Parathyroid adenoma (tissue), 2 donors: ENCODE results near the gene MEIS2.

Experiments used
- H2AFZ ChIP-seq: fragments of 300-600 bp; sonication (generic); one replicate; pipeline ENCODE4 v1.7.0; 2017; ENCODE audit warnings: antibody characterized with exemption, mild to moderate bottlenecking
- H3K27ac ChIP-seq: fragments of 300-600 bp; sonication (generic); one replicate; pipeline ENCODE4 v1.7.0; 2017
- H3K27me3 ChIP-seq: fragments of 300-600 bp; sonication (generic); one replicate; pipeline ENCODE4 v1.7.0; 2017; ENCODE audit warnings: low read length; ENCODE audit not compliant: control insufficient read depth, insufficient read depth
- H3K36me3 ChIP-seq: fragments of 300-600 bp; sonication (generic); one replicate; pipeline ENCODE4 v1.7.0; 2017; ENCODE audit warnings: low read length; ENCODE audit not compliant: control insufficient read depth, insufficient read depth
- H3K4me1 ChIP-seq: fragments of 300-600 bp; sonication (generic); one replicate; pipeline ENCODE4 v1.7.0; 2017; ENCODE audit warnings: control low read depth
- H3K4me2 ChIP-seq: fragments of 300-600 bp; sonication (generic); one replicate; pipeline ENCODE4 v1.7.0; 2017; ENCODE audit warnings: low read length
- H3K4me3 ChIP-seq: fragments of 300-600 bp; sonication (generic); one replicate; pipeline ENCODE4 v1.7.0; 2017; ENCODE audit warnings: low read depth, low read length
- H3K79me2 ChIP-seq: fragments of 300-600 bp; sonication (generic); one replicate; pipeline ENCODE4 v1.7.0; 2017; ENCODE audit warnings: control low read depth
- H3K9ac ChIP-seq: fragments of 300-600 bp; sonication (generic); one replicate; pipeline ENCODE4 v1.7.0; 2017; ENCODE audit warnings: mild to moderate bottlenecking
- H3K9me3 ChIP-seq: fragments of 300-600 bp; sonication (generic); one replicate; pipeline ENCODE4 v1.7.0; 2017; ENCODE audit warnings: low read length; ENCODE audit not compliant: control insufficient read depth
- CTCF ChIP-seq: fragments of 300-600 bp; sonication (generic); IDR thresholded peaks from one replicate; pipeline ENCODE4 v1.7.0; 2017; ENCODE audit warnings: antibody characterized with exemption, mild to moderate bottlenecking
- donor health status: primary hyperparathyroidism.

The MEIS2 gene

GRCh38 chr15:36978625-36979024 lies 121.7 kb downstream of the MEIS2 start:
- Histone ChIP-seq H2AFZ (no peak overlapping the region), H3K4me3 (no peak overlapping the region), H3K27ac (no peak overlapping the region), H3K9ac (no peak overlapping the region), H3K9me3 (no peaks in the 10 kb centered on the region), H3K27me3 (no peaks in the 10 kb centered on the region), H3K4me2 (no peak overlapping the region), H3K79me2 (no peaks in the 10 kb centered on the region), H3K4me1 (no peaks in the 10 kb centered on the region), H3K36me3 (no peaks in the 10 kb centered on the region)
- TF ChIP-seq CTCF, result no peak

GRCh38 chr15:36978126-36978525 lies 122.2 kb downstream of the MEIS2 start:
- H3K9me3 ChIP-seq, result no peaks in the 10 kb centered on the region
- no peaks in the 10 kb centered on the region for H3K4me1 ChIP-seq
- no peak for TF ChIP-seq CTCF
- no peak overlapping the region for H3K4me3 ChIP-seq
- no peak overlapping the region for H2AFZ ChIP-seq
- H3K79me2 ChIP-seq, result no peaks in the 10 kb centered on the region
- no peak overlapping the region for H3K9ac ChIP-seq
- no peak overlapping the region for H3K27ac ChIP-seq
- no peaks in the 10 kb centered on the region for H3K27me3 ChIP-seq
- no peak overlapping the region for H3K4me2 ChIP-seq
- no peaks in the 10 kb centered on the region for H3K36me3 ChIP-seq

GRCh38 chr15:36977659-36978058 lies 122.7 kb downstream of the MEIS2 start:
- Histone ChIP-seq H2AFZ (no peak overlapping the region), H3K9ac (no peak overlapping the region), H3K36me3 (no peaks in the 10 kb centered on the region), H3K4me2 (no peak overlapping the region), H3K27ac (no peak overlapping the region), H3K4me3 (no peak overlapping the region), H3K4me1 (no peaks in the 10 kb centered on the region), H3K27me3 (no peaks in the 10 kb centered on the region), H3K79me2 (no peaks in the 10 kb centered on the region), H3K9me3 (no peaks in the 10 kb centered on the region)
- no peak for TF ChIP-seq CTCF

GRCh38 chr15:36972704-36973103 lies 127.6 kb downstream of the MEIS2 start:
- no peaks in the 10 kb centered on the region for H3K27me3 ChIP-seq

More at GRCh38 chr15:36972704-36973103, 127.6 kb downstream of the MEIS2 start:
- no peak overlapping the region for H3K9ac ChIP-seq
- no peaks in the 10 kb centered on the region for H3K79me2 ChIP-seq
- no peaks in the 10 kb centered on the region for H3K9me3 ChIP-seq
- H3K4me3 ChIP-seq, result no peak overlapping the region
- no peak overlapping the region for H2AFZ ChIP-seq
- H3K4me1 ChIP-seq, result no peaks in the 10 kb centered on the region
- no peak for TF ChIP-seq CTCF
- H3K36me3 ChIP-seq, result no peaks in the 10 kb centered on the region
- no peak overlapping the region for H3K4me2 ChIP-seq
- no peak overlapping the region for H3K27ac ChIP-seq
